ENCODE data around the gene ANKRD9. TPM values are rescaled to one million over a fixed set of nuclear protein-coding genes. Genes with fewer than 3 reads are reported as not detected.
A peak's percentile ranks its signal among the peaks of the same experiment; 100 is the strongest.

Gene ANKRD9
- total RNA-seq, 1 donor from 2014 or later = 5.8 TPM

DNA sequence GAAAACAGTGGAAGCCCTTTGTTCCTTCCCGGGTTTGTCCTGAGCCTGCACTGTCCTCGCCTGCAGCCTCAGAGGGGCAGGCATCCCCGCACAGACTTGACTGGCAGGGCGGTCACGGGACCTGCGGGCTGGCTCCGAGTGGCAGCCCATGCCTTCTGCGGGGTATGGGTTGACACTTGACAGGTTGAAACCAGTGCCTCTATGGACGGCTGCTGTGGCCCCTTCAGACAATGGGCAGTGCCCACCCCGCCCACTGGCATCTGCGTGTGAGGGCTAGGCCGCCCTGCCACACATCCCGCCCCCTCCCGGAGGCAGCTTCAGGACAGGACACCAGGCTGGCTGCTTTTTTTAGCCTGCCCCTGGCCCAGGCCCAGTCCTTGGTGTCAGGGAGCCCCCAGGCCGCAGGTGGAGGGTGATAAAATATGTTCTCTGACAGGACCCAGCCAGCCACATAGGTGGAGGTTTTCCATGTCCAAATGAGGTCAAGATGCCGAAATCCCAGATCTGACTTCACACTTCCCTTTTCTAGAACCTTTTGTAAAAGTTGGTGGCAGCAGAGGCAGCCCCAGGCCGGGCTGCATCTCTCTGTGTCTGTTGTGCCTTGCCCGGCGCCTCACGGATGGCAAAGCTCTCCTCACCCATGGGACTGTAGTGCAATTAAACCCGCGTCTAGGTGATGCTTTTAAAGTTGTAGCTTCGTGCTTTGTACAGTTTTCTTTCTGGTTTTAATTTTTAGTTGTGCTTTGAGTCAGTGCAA lies 10.0 kb downstream of the ANKRD9 start:
- DNase-seq (ENCODE audit: low read depth in 2 of 2) = no peak

DNA sequence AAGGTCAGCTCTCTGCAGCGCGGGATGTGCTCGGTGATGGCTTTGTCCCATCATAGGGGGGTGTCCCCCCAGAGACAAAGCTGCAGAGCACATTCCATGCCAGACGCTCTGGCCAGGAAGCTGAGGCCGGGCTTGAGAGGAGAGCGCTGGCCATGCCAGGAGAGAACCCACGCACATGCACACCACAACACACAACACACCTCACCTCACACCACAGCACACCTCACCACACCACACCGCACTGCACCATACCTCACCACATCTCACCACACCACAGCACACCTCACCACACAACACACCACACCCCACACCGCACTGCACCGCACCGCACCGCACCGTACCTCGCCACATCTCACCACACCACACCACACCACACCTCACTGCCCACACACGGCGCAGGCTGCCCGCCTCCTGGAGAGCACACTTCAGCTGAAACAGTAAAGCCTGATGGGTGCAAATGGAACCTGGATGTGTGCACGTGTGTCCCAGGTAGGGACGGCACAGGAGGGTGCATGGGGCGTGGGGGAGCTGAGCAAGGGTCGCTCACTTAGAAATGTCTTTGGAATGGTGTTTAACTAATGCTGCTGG lies 10.8 kb downstream of the ANKRD9 start:
- DNase-seq (ENCODE audit: low read depth in 2 of 2) = no peak

DNA sequence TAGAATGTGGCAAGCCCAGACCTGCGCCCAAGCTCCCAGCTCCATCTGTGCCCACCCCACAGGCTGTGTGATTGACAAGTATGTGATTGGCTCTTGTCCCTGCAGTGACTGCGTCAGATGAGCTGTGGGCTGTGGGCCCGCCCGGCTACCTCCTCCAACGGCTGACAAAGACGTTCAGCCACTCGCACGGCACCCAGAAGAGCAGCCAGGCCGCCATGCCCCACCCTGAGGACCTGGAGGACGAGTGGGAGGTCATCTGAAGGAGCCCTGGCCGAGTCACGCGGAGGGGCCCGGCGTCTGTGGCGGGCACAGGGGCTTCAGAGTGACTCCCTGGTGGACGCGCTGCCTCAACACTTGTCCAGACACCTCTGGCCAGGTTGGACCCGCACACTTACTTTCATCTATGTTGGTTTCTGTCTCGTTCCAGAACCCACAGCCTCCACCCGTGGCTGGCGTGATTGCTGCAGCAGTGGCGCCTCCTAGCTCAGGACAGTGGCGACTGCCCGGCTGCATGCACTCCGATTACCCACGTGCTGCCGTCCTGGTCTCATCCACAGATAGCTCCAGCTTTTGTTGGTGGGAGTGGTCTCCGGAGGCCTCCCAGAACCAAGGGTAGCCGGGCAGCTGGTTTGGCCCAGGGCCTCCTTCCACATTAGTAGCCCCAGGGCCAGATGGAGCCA lies 11.4 kb downstream of the ANKRD9 start:
- peak in 1 of 2 donors; percentile 16 for DNase-seq (ENCODE audit: low read depth in 2 of 2)

DNA sequence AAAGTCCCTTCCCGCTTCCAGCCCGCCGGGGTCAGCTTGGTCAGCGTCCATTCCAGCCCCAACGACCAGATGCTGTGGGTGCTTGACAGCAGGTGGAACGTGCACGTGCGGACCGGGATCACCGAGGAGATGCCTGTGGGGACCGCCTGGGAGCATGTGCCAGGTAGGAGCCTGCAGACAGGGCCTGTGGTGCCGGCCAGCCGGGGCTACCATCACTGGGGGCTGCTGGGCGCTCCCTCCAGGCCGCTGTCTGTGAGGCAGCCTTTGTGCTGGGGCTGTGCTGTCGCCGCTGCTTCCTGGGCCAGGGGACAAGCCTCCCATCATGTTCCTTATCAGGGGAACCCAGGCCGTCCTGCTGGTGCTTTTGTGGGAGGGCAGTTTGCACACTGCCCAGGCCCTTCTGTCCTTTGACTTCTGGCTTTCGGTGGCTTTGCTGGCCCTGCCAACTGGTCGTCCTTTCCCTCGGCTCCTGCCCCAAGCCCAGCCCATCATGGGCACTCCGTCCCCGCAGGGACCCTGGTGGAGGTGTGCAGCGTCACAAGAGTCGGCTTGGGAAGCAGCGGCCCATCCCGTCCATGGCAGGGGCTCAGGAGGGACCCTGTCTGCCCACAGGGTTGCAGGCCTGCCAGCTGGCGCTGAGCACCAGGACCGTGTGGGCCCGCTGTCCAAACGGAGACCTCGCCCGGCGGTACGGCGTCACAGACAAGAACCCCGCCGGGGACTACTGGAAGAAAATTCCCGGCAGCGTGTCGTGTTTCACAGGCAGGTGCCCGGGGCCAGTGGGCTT lies 12.4 kb downstream of the ANKRD9 start:
- DNase-seq (ENCODE audit: low read depth in 2 of 2) = no peak

DNA sequence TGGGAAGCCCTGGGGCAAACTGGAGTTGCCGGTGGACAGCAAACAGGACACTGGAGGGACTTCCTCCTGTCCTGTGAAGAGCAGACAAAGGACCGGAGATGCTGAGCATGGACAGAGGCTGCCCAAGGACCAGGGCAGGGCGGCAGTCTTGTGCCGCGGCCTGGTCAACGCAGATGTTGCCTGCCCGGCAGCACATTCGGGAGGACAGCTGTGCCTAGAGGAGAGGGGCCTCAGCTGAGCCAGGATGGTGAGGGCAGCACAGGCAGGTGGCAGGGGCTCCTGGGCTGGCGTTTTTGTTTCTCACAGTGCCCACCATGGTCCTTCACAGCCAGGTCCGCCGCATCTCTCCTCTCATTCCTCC lies 13.3 kb downstream of the ANKRD9 start:
- no peak for DNase-seq (ENCODE audit: low read depth in 2 of 2)

DNA sequence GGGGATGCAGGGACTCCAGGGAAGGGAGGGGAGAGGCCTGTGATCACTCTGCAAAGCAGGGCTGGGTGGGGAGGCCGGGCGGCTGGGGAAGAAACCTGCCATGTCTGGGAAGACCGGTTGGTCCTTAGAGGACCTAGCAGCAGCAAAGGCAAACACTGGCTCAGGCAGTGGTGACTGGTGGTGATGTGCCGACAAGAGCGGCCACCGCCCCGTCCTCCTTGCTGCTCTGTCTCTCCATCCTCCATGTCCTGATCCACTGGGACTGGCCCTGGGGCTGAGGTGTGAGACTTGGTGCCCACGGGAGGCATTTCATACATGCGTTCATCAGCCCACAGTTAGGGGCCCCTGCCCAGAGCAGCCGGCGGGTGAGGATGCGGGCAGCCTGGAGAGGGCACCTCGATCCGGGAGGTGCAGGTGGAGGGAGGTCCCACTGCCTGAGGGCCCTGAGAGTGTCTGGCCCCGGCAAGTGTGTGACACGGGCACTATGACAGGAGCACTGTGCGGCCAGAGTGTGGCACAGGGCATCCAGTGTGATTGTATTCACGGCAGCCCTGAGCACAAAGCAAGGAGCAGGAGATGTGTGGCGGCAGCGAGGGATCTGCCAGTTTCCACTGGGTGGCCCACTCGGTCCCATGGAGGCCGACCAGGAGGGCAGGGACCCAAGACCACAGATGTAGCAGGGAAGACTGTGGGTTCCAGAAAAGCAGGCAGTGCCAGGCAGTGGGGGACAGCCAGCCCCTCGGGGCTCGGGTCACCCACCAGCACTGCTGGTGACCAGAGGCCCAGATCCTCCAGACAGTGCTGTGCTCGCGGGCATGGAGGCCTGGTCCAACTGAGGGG lies 13.9 kb downstream of the ANKRD9 start:
- no peak for DNase-seq (ENCODE audit: low read depth in 2 of 2)

DNA sequence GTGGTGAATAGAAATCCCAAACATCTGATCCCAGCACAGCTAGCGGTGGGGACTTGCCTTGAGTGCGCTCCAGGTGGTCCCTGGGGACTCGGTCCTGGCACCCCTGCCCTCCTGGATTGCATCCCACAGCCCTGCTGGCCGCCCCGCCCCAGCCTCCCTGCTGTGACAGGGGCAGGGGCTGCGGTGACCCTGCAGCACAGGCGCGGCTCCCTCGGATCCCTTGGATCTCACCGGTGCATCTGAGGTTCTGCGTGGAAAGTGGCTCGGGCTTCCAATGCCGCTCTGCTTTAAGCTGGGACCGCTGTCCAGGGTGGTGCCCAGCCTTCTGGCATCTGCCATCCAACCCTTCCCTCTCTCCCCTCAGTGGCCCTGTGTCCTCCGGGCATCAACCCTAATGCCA lies 16.0 kb downstream of the ANKRD9 start:
- no peak for DNase-seq (ENCODE audit: low read depth in 2 of 2)

DNA sequence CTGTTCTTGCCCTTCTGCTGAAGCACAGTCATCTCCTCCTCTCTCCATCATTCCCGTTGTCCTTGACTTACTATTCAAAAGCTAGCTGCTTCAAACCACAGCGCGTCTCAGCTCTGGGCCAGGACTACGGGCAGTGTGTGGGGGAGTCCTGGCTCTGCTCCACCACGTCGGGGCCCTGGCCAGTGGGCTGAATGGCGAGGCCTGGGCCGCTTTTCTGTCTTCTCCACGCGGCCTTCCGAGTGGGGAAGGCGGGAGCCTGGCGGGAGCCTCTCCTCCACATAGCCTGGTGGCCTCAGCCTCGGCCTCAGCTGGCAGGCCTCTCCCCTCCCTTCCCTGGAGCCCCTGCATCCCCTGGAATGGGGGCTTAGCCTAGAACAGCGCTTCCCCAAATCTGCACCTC lies 16.5 kb downstream of the ANKRD9 start:
- DNase-seq (ENCODE audit: low read depth in 2 of 2) = no peak

DNA sequence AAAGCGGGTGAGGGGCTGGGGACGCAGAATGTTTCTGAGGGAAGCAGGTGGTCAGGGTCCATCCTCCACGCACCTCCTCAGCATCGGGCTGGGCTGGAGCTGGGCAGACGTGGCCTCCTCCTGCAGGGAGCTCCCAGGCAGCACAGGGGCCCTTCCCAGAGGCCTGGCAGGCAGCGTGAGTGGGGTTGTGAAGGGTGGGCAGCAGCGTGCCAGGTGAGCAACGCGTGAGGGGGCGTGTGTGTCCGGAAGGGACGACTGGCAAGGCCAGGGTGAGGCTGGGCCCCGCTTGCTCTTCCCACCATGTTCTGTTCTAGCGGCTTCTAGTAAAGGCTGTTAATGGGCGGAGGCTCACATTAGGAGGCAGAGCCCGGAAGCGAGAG lies 17.1 kb downstream of the ANKRD9 start:
- no peak for DNase-seq (ENCODE audit: low read depth in 2 of 2)

DNA sequence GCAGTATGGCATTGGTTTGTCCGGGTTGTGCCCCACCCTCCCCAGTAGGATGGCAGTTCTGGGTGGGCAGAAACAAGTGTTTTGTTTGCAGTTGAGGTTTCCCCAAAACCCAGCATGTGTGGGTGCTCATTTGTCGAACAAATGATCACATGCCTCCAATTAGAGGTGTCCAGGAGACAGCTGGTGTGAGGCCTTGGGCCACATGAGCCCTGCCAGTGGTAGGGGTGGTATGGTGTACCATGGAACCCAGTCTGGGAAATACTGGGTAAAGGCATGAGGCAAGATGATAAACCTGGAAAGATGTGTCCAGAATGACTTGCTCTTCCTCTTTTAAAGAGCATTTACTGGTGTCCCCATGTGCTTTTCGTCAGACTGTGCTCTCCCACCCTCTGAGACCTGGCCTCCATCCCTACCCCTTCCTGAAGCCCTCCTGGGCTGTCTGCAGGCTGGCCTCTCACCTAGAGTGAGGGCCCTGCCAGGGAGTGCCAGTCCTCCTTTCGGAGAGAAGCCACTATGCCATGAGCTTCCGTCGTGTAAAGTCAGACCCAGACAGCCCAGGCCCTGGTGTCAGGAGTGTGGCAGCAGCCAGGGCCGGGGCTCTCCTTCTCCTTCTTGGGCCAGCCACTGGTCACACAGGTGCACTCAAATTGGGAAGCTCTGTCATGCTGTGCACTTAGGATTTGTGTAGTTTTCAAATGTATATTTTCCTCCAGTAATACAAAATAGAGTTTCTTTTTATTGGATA lies 17.6 kb downstream of the ANKRD9 start:
- DNase-seq (ENCODE audit: low read depth in 2 of 2) = no peak

DNA sequence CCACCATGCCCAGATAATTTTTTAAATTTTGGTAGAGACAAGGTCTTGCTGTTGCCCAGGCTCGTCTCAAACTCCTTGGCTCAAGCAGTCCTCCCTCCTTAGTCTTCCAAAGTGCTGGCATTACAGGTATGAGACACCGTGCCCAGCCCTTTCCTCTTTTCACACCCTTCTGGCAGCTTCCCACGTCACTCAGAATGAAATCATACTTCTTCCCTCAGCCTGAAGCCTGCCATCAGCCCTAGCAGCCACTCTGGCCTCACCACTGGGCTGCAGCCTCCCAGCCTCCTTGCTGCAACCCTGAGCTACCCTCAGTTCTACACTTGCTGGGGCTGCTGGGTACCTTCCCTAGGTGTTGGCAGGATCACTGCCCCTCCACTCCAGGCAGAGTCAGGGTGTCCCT lies 18.2 kb downstream of the ANKRD9 start:
- DNase-seq (ENCODE audit: low read depth in 2 of 2) = no peak

DNA sequence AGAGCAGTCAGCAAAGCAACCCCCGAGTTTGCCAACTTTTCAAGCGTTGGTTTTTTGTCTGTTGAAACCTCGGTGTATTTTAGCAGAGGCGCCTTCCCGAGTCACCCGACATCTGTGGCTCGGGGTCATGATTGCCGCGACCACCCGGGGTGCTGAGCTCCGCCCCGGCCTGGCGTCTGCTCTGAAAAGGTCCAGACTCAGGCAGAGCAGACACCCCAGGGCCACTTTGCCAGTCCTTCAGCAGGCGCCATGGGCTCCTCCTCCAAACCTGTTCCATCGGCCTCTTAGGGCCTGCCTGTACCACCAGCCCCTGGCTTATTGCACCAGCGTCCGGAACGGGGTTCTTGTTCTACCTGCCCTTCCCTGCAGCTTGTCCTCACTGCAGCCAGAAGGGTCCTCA lies 19.1 kb downstream of the ANKRD9 start:
- DNase-seq (ENCODE audit: low read depth in 2 of 2) = no peak

DNA sequence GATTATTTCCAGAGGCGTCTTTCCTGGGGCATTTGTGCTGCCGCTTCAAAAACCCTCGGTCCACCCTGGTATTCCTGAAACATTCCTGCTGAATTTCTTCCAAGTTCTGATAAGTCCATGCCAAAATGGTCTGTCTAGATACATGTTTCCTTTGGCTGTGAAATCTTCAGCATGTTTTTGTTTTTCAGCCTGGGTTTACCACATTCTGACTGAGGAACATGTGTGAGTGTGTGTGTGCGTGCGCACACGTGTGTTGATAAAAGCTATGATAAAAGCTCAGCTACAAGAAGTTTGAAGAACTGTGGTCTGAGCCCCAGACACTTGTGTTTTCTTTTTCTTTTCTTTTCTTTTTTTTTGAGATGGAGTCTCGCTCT lies 22.4 kb downstream of the ANKRD9 start:
- no peak for DNase-seq (ENCODE audit: low read depth in 2 of 2)

DNA sequence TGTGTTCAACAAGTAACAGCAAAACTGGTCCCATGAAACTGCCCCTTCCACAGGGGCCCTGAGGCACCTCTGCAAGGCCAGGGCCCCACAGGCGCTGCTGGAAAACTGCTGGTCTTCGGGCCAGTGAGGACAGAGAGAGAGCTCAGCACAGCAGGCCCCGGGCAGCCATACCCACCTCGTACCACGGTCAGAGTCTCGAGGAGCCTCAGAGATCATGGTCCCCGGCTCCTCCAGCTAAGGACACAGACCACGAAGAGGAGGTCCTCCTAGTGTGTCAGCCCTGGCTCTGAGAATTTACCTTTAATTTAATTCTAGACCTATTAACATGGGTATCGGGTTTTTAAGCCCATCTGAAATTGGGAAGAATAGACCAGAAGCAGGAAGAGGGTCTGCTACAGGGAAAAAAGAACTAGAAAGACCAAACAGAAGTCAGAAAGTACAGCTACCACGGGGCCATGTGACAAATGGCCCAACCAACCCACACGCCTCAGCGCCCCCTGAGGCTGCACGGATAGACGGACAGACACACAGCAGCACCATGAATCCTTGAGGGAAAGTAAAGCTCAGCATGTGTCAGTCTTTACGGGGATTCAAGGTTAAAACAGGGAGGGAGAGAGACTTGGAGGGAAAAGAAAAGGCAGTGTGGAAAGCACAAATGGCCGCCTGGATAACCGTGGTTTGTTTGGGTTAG lies 22.9 kb downstream of the ANKRD9 start:
- DNase-seq (ENCODE audit: low read depth in 2 of 2) = no peak

DNA sequence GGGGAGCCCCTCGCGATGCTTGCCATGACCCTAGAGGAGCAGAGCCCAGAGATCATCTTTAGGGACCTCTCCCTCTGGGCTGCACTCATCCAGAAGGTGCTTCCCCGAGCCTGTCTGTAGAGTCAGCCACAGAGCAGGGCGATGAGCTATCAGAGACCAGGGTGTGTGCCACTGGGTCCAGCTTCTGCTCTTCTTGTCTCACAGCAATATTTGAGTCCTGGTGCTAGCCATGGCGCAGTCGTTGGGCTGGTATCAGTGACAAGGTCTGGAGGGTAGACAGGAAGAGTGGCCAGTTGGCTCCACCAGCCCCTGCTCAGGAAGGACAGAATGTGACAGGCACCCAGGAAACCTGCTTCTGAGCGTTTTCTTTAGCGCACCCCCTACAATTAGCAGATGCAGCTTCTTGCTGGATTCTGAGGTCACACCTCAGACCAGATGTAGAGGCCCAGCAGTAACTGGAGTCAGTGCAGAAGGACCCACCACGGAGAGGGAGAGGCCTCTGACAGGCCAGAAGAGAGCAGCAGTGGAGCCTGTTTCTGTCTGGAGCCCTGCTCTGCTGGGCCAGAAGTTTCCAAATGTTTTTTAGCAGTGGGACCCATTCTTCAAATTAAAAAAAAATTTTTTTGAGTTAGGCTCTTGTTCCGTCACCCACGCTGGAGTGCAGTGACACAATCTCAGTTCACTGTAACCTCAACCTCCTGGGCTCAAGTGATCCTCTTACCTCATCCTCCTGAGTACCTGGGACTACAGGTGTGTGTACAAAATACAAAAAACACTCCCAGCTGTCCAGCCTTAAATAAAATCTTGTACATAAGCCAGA lies 23.7 kb downstream of the ANKRD9 start:
- no peak for DNase-seq (ENCODE audit: low read depth in 2 of 2)

DNA sequence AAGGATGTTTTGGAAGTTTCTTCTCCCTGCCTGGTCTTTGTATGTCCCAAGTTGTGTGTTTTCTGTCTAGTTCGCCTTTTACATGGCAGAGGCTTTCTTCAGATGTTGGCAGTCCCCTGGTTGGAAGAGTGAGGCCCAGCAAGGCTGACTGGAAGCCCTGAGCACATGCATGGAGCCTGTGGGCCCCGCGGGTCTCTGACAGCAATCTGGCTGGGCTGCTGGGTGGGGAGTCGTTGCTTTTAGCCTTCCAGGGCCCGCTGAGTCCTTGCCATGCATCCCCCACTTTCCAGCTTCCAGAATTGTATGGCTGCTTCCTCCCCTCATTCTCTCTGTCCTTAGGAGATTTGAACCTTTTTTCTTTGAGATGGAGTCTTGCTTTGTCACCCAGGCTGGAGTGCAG lies 25.3 kb downstream of the ANKRD9 start:
- DNase-seq (ENCODE audit: low read depth in 2 of 2) = no peak

DNA sequence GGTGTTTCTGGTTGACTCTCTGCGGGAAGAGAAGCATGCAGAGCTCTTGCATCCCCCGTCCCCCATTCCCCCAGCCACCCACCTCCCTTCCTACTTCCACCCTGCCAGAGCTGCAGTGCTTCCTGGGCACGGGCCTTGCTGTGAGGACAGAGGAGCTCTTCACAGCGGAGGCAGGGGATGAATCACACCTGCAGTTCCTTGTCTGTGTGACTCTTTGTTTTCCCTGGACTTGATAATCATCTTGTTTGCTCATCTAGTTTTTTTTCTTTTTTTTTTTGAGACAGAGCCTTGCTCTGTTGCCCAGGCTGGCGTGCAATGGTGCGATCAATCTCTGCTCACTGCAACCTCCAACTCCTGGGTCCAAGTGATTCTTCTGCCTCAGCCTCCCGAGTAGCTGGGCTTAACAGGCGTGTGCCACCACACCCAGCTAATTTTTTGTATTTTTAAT lies 27.8 kb downstream of the ANKRD9 start:
- peak in 1 of 2 donors; percentile 43 for DNase-seq (ENCODE audit: low read depth in 2 of 2)

DNA sequence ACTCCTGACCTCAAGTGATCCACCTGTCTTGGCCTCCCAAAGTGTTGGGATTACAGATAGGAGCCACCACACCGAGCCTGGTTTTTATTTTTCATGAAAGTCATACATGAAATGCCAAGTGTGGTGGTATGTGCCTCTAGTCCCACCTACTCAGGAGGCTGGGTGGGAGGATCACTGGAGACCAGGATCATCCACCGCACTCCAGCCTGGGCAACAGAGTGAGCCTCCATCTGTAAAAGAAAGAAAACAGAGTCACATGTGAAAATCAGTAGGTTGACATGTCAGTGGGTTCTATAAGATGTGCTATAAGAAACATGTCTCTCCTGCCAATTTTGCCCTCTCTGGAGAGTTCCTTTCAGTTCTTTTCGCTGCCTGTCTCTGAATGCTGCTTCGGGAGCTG lies 28.2 kb downstream of the ANKRD9 start:
- no peak for DNase-seq (ENCODE audit: low read depth in 2 of 2)

DNA sequence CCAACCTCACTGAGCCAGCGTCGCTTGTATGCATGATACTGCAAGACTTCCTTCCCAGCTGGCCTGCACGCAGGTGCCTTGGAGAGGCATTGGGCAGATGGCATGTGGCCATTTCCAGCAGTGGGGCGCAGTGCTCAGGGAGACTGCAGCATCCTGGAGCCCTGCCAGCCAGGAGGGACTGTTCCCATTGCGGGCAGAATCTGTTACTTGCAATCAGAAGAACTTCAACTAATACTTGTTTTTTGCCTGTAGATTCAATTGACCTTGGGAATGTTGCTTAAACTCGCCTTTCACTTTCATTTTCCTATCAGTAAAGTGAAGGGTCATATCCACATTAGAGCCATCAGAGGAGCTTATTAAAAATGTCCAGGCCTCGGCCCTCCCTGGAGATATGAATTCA lies 29.8 kb downstream of the ANKRD9 start:
- DNase-seq (ENCODE audit: low read depth in 2 of 2) = peak; percentile 18 to 37
